Esophagus (tissue), 2 donors: Measurements from ENCODE around the gene IRF4. TPM values are rescaled to one million over a fixed set of nuclear protein-coding genes. Genes with fewer than 3 reads are reported as not detected.

Source experiments
- H3K27ac ChIP-seq, 2 donors: one replicate each; pipeline ENCODE4 v1.5.1; 2013; ENCODE audit warnings: low read depth in 2 of 2, mild to moderate bottlenecking in 2 of 2, inconsistent platforms in 1 of 2, low read length in 1 of 2, moderate library complexity in 1 of 2
- H3K27me3 ChIP-seq, 2 donors: one replicate each; pipeline ENCODE4 v1.6.1; 2013; ENCODE audit warnings: low read length in 2 of 2, control low read depth in 1 of 2, mild to moderate bottlenecking in 1 of 2; ENCODE audit not compliant: insufficient read depth in 2 of 2, control insufficient read depth in 1 of 2
- H3K36me3 ChIP-seq, 2 donors: one replicate each; pipeline ENCODE4 v1.6.1; 2013; ENCODE audit warnings: low read length in 1 of 2; ENCODE audit not compliant: control insufficient read depth in 2 of 2, insufficient read depth in 2 of 2
- H3K4me1 ChIP-seq, 2 donors: one replicate each; pipeline ENCODE4 v1.6.1; 2013; ENCODE audit warnings: low read length in 1 of 2; ENCODE audit not compliant: control insufficient read depth in 2 of 2, insufficient read depth in 2 of 2
- H3K4me3 ChIP-seq, 2 donors: one replicate each; pipeline ENCODE4 v1.5.1; 2013; ENCODE audit warnings: low read length in 2 of 2, mild to moderate bottlenecking in 2 of 2, low read depth in 1 of 2, moderate library complexity in 1 of 2
- H3K9me3 ChIP-seq, 2 donors: one replicate each; pipeline ENCODE4 v1.6.1; 2013; ENCODE audit warnings: mild to moderate bottlenecking in 2 of 2, low read depth in 1 of 2, low read length in 1 of 2, moderate library complexity in 1 of 2; ENCODE audit not compliant: control insufficient read depth in 2 of 2, insufficient read depth in 1 of 2
- WGBS, 2 donors: extraction: QIAGEN DNeasy Blood & Tissue Kit; methylation state at CpG; one replicate each; pipeline ENCODE4 v1.1.7; 2013; 5-methylcytosine and 5-hydroxymethylcytosine counted together
- polyA plus RNA-seq, 2 donors: library from polyadenylated mRNA; stranded (reverse); fragments of 200-250 nt; gene quantifications; one replicate each; pipeline ENCODE4 v1.2.3, GENCODE V29; 2013
- donor health status: healthy with polysubstance abuse.
- donor health status: Bipolar disorder and iron deficiency.

IRF4 gene
- polyA plus RNA-seq, 2 donors: 0.27 to 0.28 TPM

- Histone ChIP-seq H3K9me3 (no peaks in the 10 kb centered on the region), H3K4me1 (no peaks in the 10 kb centered on the region), H3K36me3 (peaks cover 0 to 2% of the 10 kb centered on the region in 2 donors), H3K27me3 (no peaks in the 10 kb centered on the region), H3K27ac (no peak overlapping the region), H3K4me3 (no peak overlapping the region)
- 90% methylated on average over 14 of the region's 14 CpGs for WGBS, 2 donors
These were observed 10.6 kb downstream of the IRF4 start for GRCh38 chr6:401994-402640.

DNA sequence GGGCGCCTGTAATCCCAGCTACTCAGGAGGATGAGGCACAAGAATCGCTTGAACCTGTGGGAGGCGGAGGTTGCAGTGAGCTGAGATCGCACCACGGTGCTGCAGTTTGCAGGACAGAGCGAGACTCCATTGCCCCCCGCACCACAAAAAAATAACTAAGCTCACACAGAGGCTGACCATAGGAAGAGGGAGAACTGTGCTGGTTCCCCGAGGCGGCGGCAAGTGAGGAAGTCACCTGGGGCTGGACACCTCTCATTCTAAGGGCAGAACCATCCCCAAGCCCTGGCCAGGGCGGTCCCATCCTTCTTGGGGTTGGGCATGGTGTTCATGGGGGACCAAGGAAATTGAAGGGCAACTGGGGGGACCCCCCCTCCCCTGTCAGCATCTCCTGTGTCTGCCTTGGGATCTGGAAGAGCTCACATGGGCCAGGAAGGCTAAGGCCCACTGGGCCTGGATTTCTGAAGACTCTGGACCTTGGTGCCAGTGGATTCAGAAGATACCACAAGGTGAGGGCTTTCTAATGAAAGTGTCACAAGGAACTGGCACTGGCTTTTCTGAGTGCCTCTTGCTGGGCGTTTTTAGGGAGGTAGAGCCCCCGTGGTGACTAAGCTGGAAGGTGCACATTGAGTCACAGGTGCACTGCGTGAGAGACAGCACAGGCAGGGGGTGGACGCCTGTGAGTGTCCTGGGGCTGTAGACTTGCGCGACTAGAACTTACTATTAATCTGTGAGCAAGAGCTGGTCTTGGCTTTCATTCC, 11.5 kb downstream of the IRF4 start:
- Histone ChIP-seq H3K4me1 (no peaks in the 10 kb centered on the region), H3K9me3 (no peaks in the 10 kb centered on the region), H3K4me3 (no peak overlapping the region), H3K36me3 (peaks cover 0 to 2% of the 10 kb centered on the region in 2 donors), H3K27ac (no peak overlapping the region), H3K27me3 (no peaks in the 10 kb centered on the region)
- 81 to 83% methylated on average over 17 of the region's 17 CpGs for WGBS, 2 donors

- H3K4me1 ChIP-seq: no peaks in the 10 kb centered on the region
These were observed 12.4 kb downstream of the IRF4 start for GRCh38 chr6:403659-404655.

DNA sequence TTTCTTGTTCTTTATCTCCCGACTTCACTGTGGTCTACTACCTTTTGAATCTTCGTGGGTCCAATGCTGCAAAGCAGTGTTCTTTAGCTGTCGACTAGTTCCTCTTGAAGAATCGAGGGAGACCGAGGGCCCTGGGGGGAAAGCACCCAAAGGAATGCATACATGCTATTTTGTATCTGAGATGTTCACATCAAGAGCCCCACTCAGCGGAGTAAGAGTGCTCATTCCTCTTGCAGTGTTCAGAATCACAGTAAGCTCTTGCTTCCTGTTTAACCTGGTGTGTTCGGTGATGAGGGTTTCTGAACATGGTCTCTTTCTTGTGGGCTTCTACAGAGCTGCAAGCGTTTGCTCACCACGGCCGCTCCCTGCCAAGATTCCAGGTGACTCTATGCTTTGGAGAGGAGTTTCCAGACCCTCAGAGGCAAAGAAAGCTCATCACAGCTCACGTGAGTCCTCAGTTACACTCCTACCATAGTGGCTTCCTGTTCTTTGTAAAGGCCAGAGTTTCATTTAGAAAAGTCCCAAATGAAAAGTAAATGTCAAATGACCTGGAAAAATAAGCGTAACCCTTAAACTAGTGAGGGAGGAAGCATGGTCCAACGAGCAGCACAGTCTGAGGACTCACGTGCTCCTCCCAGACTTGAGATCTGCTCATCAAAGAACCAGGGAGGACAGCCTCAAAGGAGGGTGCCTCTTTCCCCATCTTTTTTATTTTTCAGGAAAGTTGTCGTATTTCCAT, 13.3 kb downstream of the IRF4 start:
- Histone ChIP-seq H3K4me3 (no peak overlapping the region), H3K27me3 (no peaks in the 10 kb centered on the region), H3K27ac (no peak overlapping the region), H3K9me3 (no peaks in the 10 kb centered on the region), H3K36me3 (peaks cover 0 to 2% of the 10 kb centered on the region in 2 donors), H3K4me1 (no peaks in the 10 kb centered on the region)
- 82 to 88% methylated on average over 15 of the region's 15 CpGs for WGBS, 2 donors

More at GRCh38 chr6:403659-404655, 12.4 kb downstream of the IRF4 start:
- Histone ChIP-seq H3K4me3 (no peak overlapping the region), H3K27me3 (no peaks in the 10 kb centered on the region), H3K36me3 (peaks cover 0 to 2% of the 10 kb centered on the region in 2 donors), H3K27ac (no peak overlapping the region), H3K9me3 (no peaks in the 10 kb centered on the region)
- WGBS, 2 donors: 66 to 71% methylated on average over 19 of the region's 19 CpGs

DNA sequence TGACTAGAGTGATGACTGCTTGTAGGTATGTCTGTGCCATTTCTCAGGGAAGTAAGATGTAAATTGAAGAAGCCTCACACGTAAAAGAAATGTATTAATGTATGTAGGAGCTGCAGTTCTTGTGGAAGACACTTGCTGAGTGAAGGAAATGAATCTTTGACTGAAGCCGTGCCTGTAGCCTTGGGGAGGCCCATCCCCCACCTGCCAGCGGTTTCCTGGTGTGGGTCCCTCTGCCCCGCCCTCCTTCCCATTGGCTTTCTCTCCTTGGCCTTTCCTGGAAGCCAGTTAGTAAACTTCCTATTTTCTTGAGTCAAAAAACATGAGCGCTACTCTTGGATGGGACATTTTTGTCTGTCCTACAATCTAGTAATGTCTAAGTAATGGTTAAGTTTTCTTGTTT, 16.6 kb downstream of the IRF4 start:
- Histone ChIP-seq H3K36me3 (no peaks in the 10 kb centered on the region), H3K9me3 (no peaks in the 10 kb centered on the region), H3K4me1 (no peaks in the 10 kb centered on the region), H3K27me3 (no peaks in the 10 kb centered on the region), H3K4me3 (no peak overlapping the region), H3K27ac (no peak overlapping the region)
- 59 to 60% methylated on average over 5 of the region's 5 CpGs for WGBS, 2 donors

DNA sequence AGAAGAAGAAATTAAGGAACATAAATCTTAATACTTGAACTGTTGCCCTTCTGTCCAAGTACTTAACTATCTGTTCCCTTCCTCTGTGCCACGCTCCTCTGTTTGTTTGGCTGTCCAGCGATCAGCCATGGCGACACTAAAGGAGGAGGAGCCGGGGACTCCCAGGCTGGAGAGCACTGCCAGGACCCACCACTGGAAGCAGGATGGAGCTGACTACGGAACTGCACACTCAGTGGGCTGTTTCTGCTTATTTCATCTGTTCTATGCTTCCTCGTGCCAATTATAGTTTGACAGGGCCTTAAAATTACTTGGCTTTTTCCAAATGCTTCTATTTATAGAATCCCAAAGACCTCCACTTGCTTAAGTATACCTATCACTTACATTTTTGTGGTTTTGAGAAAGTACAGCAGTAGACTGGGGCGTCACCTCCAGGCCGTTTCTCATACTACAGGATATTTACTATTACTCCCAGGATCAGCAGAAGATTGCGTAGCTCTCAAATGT, 17.1 kb downstream of the IRF4 start:
- Histone ChIP-seq H3K27me3 (no peaks in the 10 kb centered on the region), H3K4me1 (no peaks in the 10 kb centered on the region), H3K4me3 (no peak overlapping the region), H3K36me3 (no peaks in the 10 kb centered on the region), H3K27ac (no peak overlapping the region), H3K9me3 (no peaks in the 10 kb centered on the region)
- WGBS, 2 donors: 53 to 59% methylated on average over 9 of the region's 9 CpGs

GRCh38 chr6:409370-409972, 17.9 kb downstream of the IRF4 start:
- Histone ChIP-seq H3K4me3 (no peak overlapping the region), H3K4me1 (no peaks in the 10 kb centered on the region), H3K27ac (no peak overlapping the region), H3K36me3 (no peaks in the 10 kb centered on the region), H3K27me3 (no peaks in the 10 kb centered on the region), H3K9me3 (peaks cover 0 to 2% of the 10 kb centered on the region in 2 donors)
- 88 to 91% methylated on average over 4 of the region's 4 CpGs for WGBS, 2 donors

DNA sequence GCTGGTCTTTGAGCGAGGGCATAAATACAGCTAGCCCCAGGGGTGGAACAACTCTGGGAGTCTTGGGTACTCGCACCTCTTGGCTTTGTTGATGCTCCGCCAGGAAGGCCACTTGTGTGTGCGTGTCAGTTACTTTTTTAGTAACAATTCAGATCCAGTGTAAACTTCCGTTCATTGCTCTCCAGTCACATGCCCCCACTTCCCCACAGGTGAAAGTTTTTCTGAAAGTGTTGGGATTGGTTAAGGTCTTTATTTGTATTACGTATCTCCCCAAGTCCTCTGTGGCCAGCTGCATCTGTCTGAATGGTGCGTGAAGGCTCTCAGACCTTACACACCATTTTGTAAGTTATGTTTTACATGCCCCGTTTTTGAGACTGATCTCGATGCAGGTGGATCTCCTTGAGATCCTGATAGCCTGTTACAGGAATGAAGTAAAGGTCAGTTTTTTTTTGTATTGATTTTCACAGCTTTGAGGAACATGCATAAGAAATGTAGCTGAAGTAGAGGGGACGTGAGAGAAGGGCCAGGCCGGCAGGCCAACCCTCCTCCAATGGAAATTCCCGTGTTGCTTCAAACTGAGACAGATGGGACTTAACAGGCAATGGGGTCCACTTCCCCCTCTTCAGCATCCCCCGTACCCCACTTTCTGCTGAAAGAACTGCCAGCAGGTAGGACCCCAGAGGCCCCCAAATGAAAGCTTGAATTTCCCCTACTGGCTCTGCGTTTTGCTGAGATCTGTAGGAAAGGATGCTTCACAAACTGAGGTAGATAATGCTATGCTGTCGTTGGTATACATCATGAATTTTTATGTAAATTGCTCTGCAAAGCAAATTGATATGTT, 19.2 kb downstream of the IRF4 start:
- Histone ChIP-seq H3K27me3 (no peaks in the 10 kb centered on the region), H3K27ac (no peak overlapping the region), H3K4me3 (no peak overlapping the region), H3K4me1 (no peaks in the 10 kb centered on the region), H3K36me3 (no peaks in the 10 kb centered on the region), H3K9me3 (peaks cover 0 to 3% of the 10 kb centered on the region in 2 donors)
- 84 to 86% methylated on average over 15 of the region's 15 CpGs for WGBS, 2 donors
